ENCODE data around the gene SRD5A2. TPM values are rescaled to one million over a fixed set of nuclear protein-coding genes. Genes with fewer than 3 reads are reported as not detected.

The SRD5A2 gene
- total and polyA plus RNA-seq, 2 of the 8 experiments (the other 6 are each of a cell fraction or from before 2014, with no cell fraction given), result 0.02 TPM; not detected in 1

DNA sequence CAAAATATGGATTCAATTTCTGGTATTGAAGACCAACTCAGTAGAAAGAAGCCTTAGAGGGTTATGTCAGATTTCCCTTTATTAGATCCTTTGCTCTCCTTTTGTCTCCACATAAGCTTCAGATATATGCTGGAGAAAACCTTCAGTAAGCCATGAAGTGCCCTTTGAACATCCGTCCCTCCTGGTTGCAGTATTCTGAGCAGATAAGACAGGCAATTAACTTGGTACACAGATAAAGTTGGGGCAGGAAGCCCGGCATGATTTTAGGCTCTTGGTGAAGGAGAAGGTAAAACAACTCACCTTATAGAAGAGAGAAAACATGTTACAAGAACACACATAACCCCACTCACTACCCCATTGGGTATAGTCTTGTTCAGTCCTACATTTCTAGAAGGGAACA lies 76.4 kb downstream of the SRD5A2 start (continued):
- TF ChIP-seq CHD7 (IDR thresholded peaks at IDR 0.05; ENCODE audit: insufficient replicate concordance, low read length) (no peak), POLR2A (IDR thresholded peaks at IDR 0.05; ENCODE audit: control extremely low read depth in 1 of 2, low read depth in 2 of 2, low read length in 2 of 2) (no peak), EZH2 (IDR thresholded peaks at IDR 0.05; ENCODE audit: low read depth, low read length, severe bottlenecking) (no peak)

Data from H1 (cell line).